ENCODE results near the gene TRPV4. TPM values are rescaled to one million over a fixed set of nuclear protein-coding genes. Genes with fewer than 3 reads are reported as not detected.

TRPV4 gene
- total and polyA plus RNA-seq, 9 of the 15 experiments (the other 6 are each of a cell fraction or from before 2014, with no cell fraction given): 0.13 TPM; not detected in 8

GRCh38 chr12:109844983-109845823, 12.0 kb upstream of the TRPV4 start (continued):
- TF ChIP-seq CXXC5 (CRISPR knock-in tag; IDR thresholded peaks at IDR 0.05) (peak; percentile 18; the same call in 1 of the 2 replicates), ARNT (IDR thresholded peaks at IDR 0.05) (peak in 1 of 2 experiments; percentile 53; a peak in 1 of 4 replicates), KDM1A (IDR thresholded peaks at IDR 0.05) (peak; percentile 90 to 94), MXD1 (CRISPR knock-in tag; IDR thresholded peaks at IDR 0.05; ENCODE audit: borderline replicate concordance, poor library complexity, severe bottlenecking) (no peak), ARID4B (CRISPR knock-in tag; IDR thresholded peaks at IDR 0.05) (0 out of 2 replicates have a peak, but pooled peaks have one; percentile 34), ZNF253 (CRISPR knock-in tag; conservative IDR thresholded peaks at IDR 0.05) (no peak), PTBP1 (IDR thresholded peaks at IDR 0.05; ENCODE audit: low read depth, low read length) (peak; percentile 83), HDGF (IDR thresholded peaks at IDR 0.05) (peak; percentile 48; the same call in 1 of the 2 replicates), ZMIZ1 (IDR thresholded peaks at IDR 0.05; ENCODE audit: low read depth in 2 of 2, low read length in 2 of 2) (0 out of 4 replicates have a peak, but pooled peaks of 1 of the 2 experiments have one; percentile 5), RBM25 (IDR thresholded peaks at IDR 0.05; ENCODE audit: low read depth, low read length, severe bottlenecking) (peak; percentile 99), ZBTB2 (IDR thresholded peaks at IDR 0.05) (peak; percentile 91), E2F8 (IDR thresholded peaks at IDR 0.05; ENCODE audit: low read depth, partially characterized antibody) (no peak)
